ENCODE results near the gene GARIN6. TPM values are rescaled to one million over a fixed set of nuclear protein-coding genes. Genes with fewer than 3 reads are reported as not detected.

GARIN6 gene
- total RNA-seq, 2 experiments from 2014 or later = not detected

- H3K4me3 Mint-ChIP-seq = no peak overlapping the region
- no peak for DNase-seq
- no peak for TF ChIP-seq CTCF (IDR thresholded peaks at IDR 0.05)
- peaks cover 6% of the 10 kb centered on the region for H3K9me3 Mint-ChIP-seq
- H3K27ac Mint-ChIP-seq = no peak overlapping the region
- POLR2A ChIA-PET = no interaction called here
- no peaks in the 10 kb centered on the region for H3K4me1 Mint-ChIP-seq (ENCODE audit: low read depth)
- intact Hi-C loops (cut with micrococcal nuclease) = no loop called here
- no peaks in the 10 kb centered on the region for H3K36me3 Mint-ChIP-seq (ENCODE audit: low read depth)
- CTCF ChIA-PET = no interaction called here
- no peak for ATAC-seq
- H3K27me3 Mint-ChIP-seq = no peaks in the 10 kb centered on the region
Observed at GRCh38 chr12:99670635-99671034, 23.1 kb downstream of the GARIN6 start.

- no peaks in the 10 kb centered on the region for H3K36me3 Mint-ChIP-seq (ENCODE audit: low read depth)
Observed at GRCh38 chr12:99680276-99680675, 32.7 kb downstream of the GARIN6 start.

GRCh38 chr12:99686142-99686541 is 38.6 kb downstream of the GARIN6 start:
- no peak for DNase-seq
- intact Hi-C loops (cut with micrococcal nuclease) = no loop called here
- ChIA-PET CTCF (no interaction called here), POLR2A (no interaction called here)
- ATAC-seq = no peak
- Mint-ChIP-seq H3K36me3 (ENCODE audit: low read depth) (no peaks in the 10 kb centered on the region), H3K27me3 (no peaks in the 10 kb centered on the region), H3K9me3 (peaks cover 5% of the 10 kb centered on the region), H3K27ac (no peak overlapping the region), H3K4me1 (ENCODE audit: low read depth) (no peaks in the 10 kb centered on the region), H3K4me3 (no peak overlapping the region)
- no peak for TF ChIP-seq CTCF (IDR thresholded peaks at IDR 0.05)

More at GRCh38 chr12:99680276-99680675, 32.7 kb downstream of the GARIN6 start:
- Mint-ChIP-seq H3K4me1 (ENCODE audit: low read depth) (no peaks in the 10 kb centered on the region), H3K9me3 (peaks cover 3% of the 10 kb centered on the region), H3K27ac (no peak overlapping the region), H3K27me3 (no peaks in the 10 kb centered on the region), H3K4me3 (no peak overlapping the region)
- ChIA-PET POLR2A (no interaction called here), CTCF (no interaction called here)
- intact Hi-C loops (cut with micrococcal nuclease) = no loop called here
- no peak for DNase-seq
- no peak for ATAC-seq
- no peak for TF ChIP-seq CTCF (IDR thresholded peaks at IDR 0.05)

GRCh38 chr12:99695050-99695449 is 47.5 kb downstream of the GARIN6 start:
- Mint-ChIP-seq H3K9me3 (peaks cover 11% of the 10 kb centered on the region), H3K36me3 (ENCODE audit: low read depth) (no peaks in the 10 kb centered on the region), H3K4me1 (ENCODE audit: low read depth) (no peaks in the 10 kb centered on the region), H3K27me3 (no peaks in the 10 kb centered on the region), H3K4me3 (no peak overlapping the region), H3K27ac (no peak overlapping the region)
- ChIA-PET POLR2A (no interaction called here), CTCF (no interaction called here)
- intact Hi-C loops (cut with micrococcal nuclease) = no loop called here
- DNase-seq = no peak
- ATAC-seq = no peak
- TF ChIP-seq CTCF (IDR thresholded peaks at IDR 0.05) = no peak
